ENCODE results near the gene SOX18.
A peak's percentile ranks its signal among the peaks of the same experiment; 100 is the strongest.

Gene SOX18

DNA sequence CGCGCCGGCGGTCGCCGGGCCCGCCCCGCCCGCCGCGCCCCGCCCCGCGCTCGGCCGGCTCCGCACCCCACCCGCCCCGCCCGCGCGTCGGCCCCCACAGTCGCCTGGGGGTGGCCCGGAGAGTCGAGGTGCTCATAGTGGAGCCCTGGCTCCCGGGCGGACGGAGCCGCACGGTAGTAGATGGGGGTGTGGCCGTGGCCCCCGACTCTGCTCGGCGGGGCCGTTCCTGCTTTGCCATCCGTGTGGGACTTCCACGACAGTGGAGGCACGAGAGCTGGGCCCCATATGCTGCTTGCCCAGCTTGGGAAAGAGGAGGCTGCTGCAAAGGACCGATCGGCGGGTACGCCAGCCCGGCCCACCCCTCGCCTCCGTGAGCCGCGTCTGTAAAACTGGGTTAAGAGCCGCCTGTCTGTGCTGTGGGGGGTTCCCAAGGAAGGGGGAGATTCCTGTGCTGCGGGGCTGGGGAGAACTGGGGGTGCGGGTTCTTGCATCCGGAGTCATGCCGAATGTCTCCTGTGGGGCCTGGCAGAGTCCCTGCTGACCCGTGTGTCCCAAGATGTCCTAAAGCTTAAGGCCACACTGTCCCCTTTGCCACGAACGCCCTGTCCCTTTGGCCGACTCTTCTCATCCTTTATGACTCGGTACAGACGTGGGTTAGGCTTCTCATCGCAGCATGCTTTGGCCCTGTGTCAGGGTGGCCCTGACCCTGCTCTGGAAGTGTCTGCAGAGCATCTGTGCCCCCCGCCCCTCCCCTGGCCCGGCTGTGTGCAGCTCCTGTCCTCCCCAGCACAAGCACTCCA is 30.8 kb upstream of the SOX18 start, which contains the start of gene OPRL1:
TSS of gene OPRL1 (plus strand) at position 70 of the 800 bp plus-strand sequence. CDS start 12,639 bp downstream, outside the sequence.
- peak within 1 kb of the TSS; percentile 71 for H3K4me3 ChIP-seq (ENCODE audit: low read depth, low read length)
- no peak for TF ChIP-seq CTCF (IDR thresholded peaks at IDR 0.05; ENCODE audit: borderline replicate concordance, insufficient read depth, low read depth, low read length)

DNA sequence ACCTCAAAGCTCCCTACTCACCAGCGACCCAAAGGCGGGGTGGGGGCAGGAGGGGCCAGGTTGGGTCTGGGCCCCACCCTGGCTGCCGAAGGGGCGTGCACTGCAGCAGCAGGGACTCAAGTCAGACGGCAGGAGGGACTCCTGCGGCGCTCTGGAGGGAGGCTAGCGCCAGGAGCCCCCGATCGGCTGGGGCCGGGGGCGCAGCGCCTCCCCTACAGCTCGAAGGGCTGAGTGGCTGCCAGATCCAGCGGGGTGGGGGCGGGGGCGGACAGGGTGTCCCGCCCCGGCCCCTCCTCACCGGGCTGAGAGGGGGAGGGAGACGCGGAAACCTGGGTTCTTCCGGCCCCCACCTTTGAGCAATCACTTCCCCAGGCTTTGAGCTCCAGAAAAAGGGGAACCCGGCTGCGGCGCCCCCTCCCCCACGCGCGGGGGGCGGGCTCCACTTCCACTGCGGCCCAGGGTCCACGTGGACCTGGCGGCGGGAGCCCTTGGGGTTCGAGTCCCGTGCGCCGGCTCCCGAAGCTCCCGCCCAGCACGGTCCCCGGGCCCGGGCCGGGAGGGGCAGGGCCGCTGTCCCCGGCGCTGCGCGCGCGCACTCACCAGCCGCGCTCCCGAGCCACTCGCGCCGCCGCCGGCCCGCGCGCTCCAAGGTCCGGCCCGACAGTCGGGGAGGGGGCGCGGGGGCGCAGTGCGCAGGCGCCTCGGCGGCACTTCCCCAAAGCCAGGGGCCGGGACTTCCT is 30.0 kb upstream of the SOX18 start, which contains the start of gene RGS19:
TSS of gene RGS19 (minus strand) at position 246 of the 740 bp plus-strand sequence. CDS start 2,632 bp downstream, outside the sequence.
- TF ChIP-seq CTCF (IDR thresholded peaks at IDR 0.05; ENCODE audit: borderline replicate concordance, insufficient read depth, low read depth, low read length): no peak
- peak within 1 kb of the TSS; percentile 71 for H3K4me3 ChIP-seq (ENCODE audit: low read depth, low read length)

DNA sequence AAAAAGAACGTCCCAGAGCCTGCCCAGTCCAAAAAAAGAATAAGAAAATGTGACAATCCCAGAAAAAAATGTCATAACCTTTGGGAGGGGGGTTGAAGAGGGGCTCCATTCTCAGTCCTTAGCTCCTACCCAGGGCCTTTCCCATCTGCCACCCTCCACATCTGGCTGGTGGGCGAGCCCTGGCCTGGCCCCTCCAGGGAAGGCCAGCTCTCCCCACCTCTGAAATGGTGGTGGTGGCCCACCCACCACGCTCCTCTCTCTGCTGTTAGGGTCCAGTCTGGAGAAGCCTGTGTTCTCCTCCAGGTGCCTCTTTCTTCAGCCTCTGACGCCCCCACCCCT is 29.5 kb upstream of the SOX18 start:
- peak overlapping the region; percentile 71 for H3K4me3 ChIP-seq (ENCODE audit: low read depth, low read length)
- no peak for TF ChIP-seq CTCF (IDR thresholded peaks at IDR 0.05; ENCODE audit: borderline replicate concordance, insufficient read depth, low read depth, low read length)

GRCh38 chr20:64077876-64078551 is 28.6 kb upstream of the SOX18 start:
- TF ChIP-seq CTCF (IDR thresholded peaks at IDR 0.05; ENCODE audit: borderline replicate concordance, insufficient read depth, low read depth, low read length): no peak
- H3K4me3 ChIP-seq (ENCODE audit: low read depth, low read length): peak overlapping the region; percentile 71

- H3K4me3 ChIP-seq (ENCODE audit: low read depth, low read length): peak overlapping the region; percentile 71
- no peak for TF ChIP-seq CTCF (IDR thresholded peaks at IDR 0.05; ENCODE audit: borderline replicate concordance, insufficient read depth, low read depth, low read length)
Observed at GRCh38 chr20:64077541-64077875, 28.1 kb upstream of the SOX18 start.

DNA sequence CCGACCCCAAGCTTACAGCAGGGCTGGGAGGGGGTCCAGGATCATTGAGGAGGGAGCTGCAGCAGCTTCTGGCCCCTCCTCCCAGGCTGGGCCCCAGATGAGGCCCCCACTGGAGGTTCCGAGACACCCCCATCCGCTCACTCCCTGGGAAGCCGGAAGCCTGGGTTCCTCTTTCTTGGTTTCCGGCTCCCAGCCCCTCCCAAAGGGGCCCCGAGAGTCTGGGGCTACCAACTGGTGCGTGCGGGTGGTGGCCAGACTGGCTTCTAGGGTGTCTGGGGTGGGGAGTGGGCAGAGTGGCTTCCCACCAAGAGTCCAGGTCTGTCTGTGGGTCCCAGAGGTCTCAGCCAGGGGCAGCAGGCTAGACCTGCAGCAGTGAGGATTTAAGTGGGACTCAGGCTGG is 27.7 kb upstream of the SOX18 start:
- no peak for TF ChIP-seq CTCF (IDR thresholded peaks at IDR 0.05; ENCODE audit: borderline replicate concordance, insufficient read depth, low read depth, low read length)
- H3K4me3 ChIP-seq (ENCODE audit: low read depth, low read length): peak overlapping the region; percentile 71
